Activated CD8-positive, alpha-beta T cell treated with anti-CD3 and anti-CD28 coated beads for 36 hours (primary cell): ENCODE measurements around the gene ALMS1. TPM values are rescaled to one million over a fixed set of nuclear protein-coding genes. Genes with fewer than 3 reads are reported as not detected.

Experiments
- ATAC-seq: fragments of 200-7000 bp; cut with Tn5 transposase; one replicate; pipeline ENCODE4 v1.10.0; 2021; ENCODE audit warnings: mild to moderate bottlenecking, moderate library complexity
- CTCF ChIA-PET: fragments of 350-600 bp; sonication (Branson Sonifier 250); formaldehyde crosslinking; loops from one replicate; lab custom pipeline; 2021; ENCODE audit warnings: antibody characterized with exemption; lab: Charles Lee
- POLR2A ChIA-PET: fragments of 350-600 bp; sonication (Branson Sonifier 250); formaldehyde crosslinking; loops from one replicate; lab custom pipeline; 2021; ENCODE audit warnings: antibody characterized with exemption; lab: Charles Lee
- DNase-seq: peaks from one replicate; pipeline ENCODE4 v3.0.0-alpha.2; 2020
- H3K27ac Mint-ChIP-seq: one replicate; pipeline ENCODE4 v1.8.0; 2021; ENCODE audit warnings: mild to moderate bottlenecking, mixed read lengths
- H3K27me3 Mint-ChIP-seq: one replicate; pipeline ENCODE4 v1.8.0; 2021; ENCODE audit warnings: mixed read lengths
- H3K36me3 Mint-ChIP-seq: one replicate; pipeline ENCODE4 v1.8.0; 2021; ENCODE audit warnings: low read depth, mixed read lengths
- H3K4me1 Mint-ChIP-seq: one replicate; pipeline ENCODE4 v1.8.0; 2021; ENCODE audit warnings: low read depth, mixed read lengths
- H3K4me3 Mint-ChIP-seq: one replicate; pipeline ENCODE4 v1.8.0; 2021; ENCODE audit warnings: mild to moderate bottlenecking, moderate library complexity, mixed read lengths
- H3K9me3 Mint-ChIP-seq: one replicate; pipeline ENCODE4 v1.8.0; 2021; ENCODE audit warnings: mixed read lengths
- CTCF ChIP-seq: fragments of 200-600 bp; IDR thresholded peaks from one replicate; pipeline ENCODE4 v1.8.0; 2022; ENCODE audit warnings: antibody characterized with exemption, mild to moderate bottlenecking
- intact Hi-C: fragments of 100-400 bp; cut with micrococcal nuclease; formaldehyde crosslinking; loops from one replicate; pipeline ENCODE4 v1.10.0; 2022
- total RNA-seq, 2 experiments: library from RNA; stranded (reverse); gene quantifications; one replicate each; pipeline ENCODE4 v1.2.3, GENCODE V29; 2021

Gene ALMS1
- total RNA-seq, 2 experiments from 2014 or later: 18.1 to 20.3 TPM

- ATAC-seq (no peak), DNase-seq (no peak)
- H3K4me3 Mint-ChIP-seq: no peak overlapping the region
- TF ChIP-seq CTCF: no peak
- H3K9me3 Mint-ChIP-seq: peaks cover 31% of the 10 kb centered on the region
- CTCF ChIA-PET: interaction anchor here (1.2 kb wide), 1 partner anchor 8 kb away, joined by 3 read pairs; no protein-coding TSS in a partner anchor
- H3K36me3 Mint-ChIP-seq: peaks cover 50% of the 10 kb centered on the region
- intact Hi-C loops: no loop called here
- peaks cover 4% of the 10 kb centered on the region for H3K4me1 Mint-ChIP-seq
- POLR2A ChIA-PET: no interaction called here
- H3K27me3 Mint-ChIP-seq: no peaks in the 10 kb centered on the region
- no peak overlapping the region for H3K27ac Mint-ChIP-seq
Observed at GRCh38 chr2:73403237-73403636, 17.6 kb downstream of the ALMS1 start.

- ATAC-seq (no peak), DNase-seq (no peak)
- Mint-ChIP-seq H3K27me3 (no peaks in the 10 kb centered on the region), H3K27ac (no peak overlapping the region), H3K36me3 (peaks cover 49% of the 10 kb centered on the region), H3K4me3 (no peak overlapping the region), H3K4me1 (peaks cover 4% of the 10 kb centered on the region), H3K9me3 (peaks cover 26% of the 10 kb centered on the region)
- CTCF ChIA-PET: no interaction called here
- POLR2A ChIA-PET: interaction anchor here (0.6 to 0.9 kb wide), 2 partner anchors 10 to 33 kb away, joined by 3 read pairs; no protein-coding TSS in a partner anchor
- TF ChIP-seq CTCF: no peak
- intact Hi-C loops: no loop called here
Observed at GRCh38 chr2:73404409-73404808, 18.8 kb downstream of the ALMS1 start.

GRCh38 chr2:73406996-73407395, 21.4 kb downstream of the ALMS1 start:
- ChIA-PET POLR2A (no interaction called here), CTCF (no interaction called here)
- TF ChIP-seq CTCF: no peak
- Mint-ChIP-seq H3K27me3 (no peaks in the 10 kb centered on the region), H3K36me3 (peaks cover 34% of the 10 kb centered on the region), H3K27ac (no peak overlapping the region), H3K9me3 (peaks cover 22% of the 10 kb centered on the region), H3K4me3 (no peak overlapping the region), H3K4me1 (peaks cover under 1% of the 10 kb centered on the region)
- intact Hi-C loops: no loop called here
- ATAC-seq: no peak
- DNase-seq: no peak

- ChIA-PET CTCF (no interaction called here), POLR2A (no interaction called here)
- H3K4me3 Mint-ChIP-seq: no peak overlapping the region
- no peaks in the 10 kb centered on the region for H3K4me1 Mint-ChIP-seq
- DNase-seq: no peak
- no peak for TF ChIP-seq CTCF
- H3K27me3 Mint-ChIP-seq: no peaks in the 10 kb centered on the region
- H3K27ac Mint-ChIP-seq: no peak overlapping the region
- H3K9me3 Mint-ChIP-seq: peaks cover 17% of the 10 kb centered on the region
- peaks cover 26% of the 10 kb centered on the region for H3K36me3 Mint-ChIP-seq
- intact Hi-C loops: no loop called here
- no peak for ATAC-seq
Observed at GRCh38 chr2:73408198-73408597, 22.6 kb downstream of the ALMS1 start.

- intact Hi-C loops: no loop called here
- TF ChIP-seq CTCF: no peak
- Mint-ChIP-seq H3K27me3 (no peaks in the 10 kb centered on the region), H3K4me3 (no peak overlapping the region), H3K36me3 (peaks cover 2% of the 10 kb centered on the region), H3K27ac (no peak overlapping the region), H3K4me1 (peaks cover 6% of the 10 kb centered on the region), H3K9me3 (no peaks in the 10 kb centered on the region)
- CTCF ChIA-PET: no interaction called here
- POLR2A ChIA-PET: interaction anchor here (1.2 kb wide), 1 partner anchor 11 kb away, joined by 3 read pairs; no protein-coding TSS in a partner anchor
- DNase-seq (no peak), ATAC-seq (no peak)
Observed at GRCh38 chr2:73414696-73415095, 29.1 kb downstream of the ALMS1 start.
